Fibroblast of skin of right biceps (primary cell): ENCODE measurements around the gene BLVRA.
A peak's percentile ranks its signal among the peaks of the same experiment; 100 is the strongest.

Source experiments
- DNase-seq: peaks from one replicate; pipeline ENCODE4 v3.0.0-alpha.2; 2013

BLVRA gene

GRCh38 chr7:43750016-43750887 is 8.2 kb upstream of the BLVRA start:
- DNase-seq, result no peak

DNA sequence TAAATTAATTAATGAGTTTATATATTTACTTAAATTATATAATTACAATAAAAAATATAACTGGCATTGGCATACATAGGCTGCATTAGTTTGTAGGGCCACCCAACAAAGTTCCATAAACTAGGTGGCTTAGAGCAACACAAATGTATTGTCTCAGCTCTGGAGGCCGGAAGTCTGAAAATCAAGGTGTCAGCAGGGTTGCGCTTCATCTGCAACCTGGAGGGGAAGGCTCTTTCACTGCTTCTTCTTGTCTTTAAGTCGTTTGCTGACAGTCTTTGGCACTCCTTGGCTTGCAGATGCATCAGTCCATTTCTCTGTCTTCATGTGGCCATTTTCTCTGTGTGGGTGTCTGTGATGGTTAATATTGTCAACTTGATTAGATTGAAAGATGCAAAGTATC is 6.1 kb upstream of the BLVRA start:
- DNase-seq, result no peak

GRCh38 chr7:43753271-43753810 is 5.1 kb upstream of the BLVRA start:
- no peak for DNase-seq

GRCh38 chr7:43753843-43754242 is 4.6 kb upstream of the BLVRA start:
- no peak for DNase-seq

DNA sequence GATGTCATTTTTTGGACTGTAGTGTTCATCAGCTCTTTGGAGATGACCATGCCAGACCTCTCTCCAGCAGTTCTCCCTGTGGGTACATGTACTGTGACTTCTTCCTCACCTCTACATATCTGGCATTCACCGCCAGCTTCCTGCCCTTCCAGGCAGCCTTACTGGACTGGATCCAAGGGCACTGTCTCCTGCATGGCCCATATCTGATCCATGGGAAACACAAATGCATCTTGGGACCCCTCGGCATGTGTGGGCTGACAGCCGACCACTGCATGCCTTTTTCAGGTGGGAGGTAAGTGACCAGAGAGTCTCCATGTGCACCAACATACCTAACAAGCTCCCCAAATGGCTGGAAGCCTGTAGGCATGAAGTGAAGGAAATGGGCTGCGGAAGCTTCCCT is 3.9 kb upstream of the BLVRA start:
- DNase-seq, result no peak

DNA sequence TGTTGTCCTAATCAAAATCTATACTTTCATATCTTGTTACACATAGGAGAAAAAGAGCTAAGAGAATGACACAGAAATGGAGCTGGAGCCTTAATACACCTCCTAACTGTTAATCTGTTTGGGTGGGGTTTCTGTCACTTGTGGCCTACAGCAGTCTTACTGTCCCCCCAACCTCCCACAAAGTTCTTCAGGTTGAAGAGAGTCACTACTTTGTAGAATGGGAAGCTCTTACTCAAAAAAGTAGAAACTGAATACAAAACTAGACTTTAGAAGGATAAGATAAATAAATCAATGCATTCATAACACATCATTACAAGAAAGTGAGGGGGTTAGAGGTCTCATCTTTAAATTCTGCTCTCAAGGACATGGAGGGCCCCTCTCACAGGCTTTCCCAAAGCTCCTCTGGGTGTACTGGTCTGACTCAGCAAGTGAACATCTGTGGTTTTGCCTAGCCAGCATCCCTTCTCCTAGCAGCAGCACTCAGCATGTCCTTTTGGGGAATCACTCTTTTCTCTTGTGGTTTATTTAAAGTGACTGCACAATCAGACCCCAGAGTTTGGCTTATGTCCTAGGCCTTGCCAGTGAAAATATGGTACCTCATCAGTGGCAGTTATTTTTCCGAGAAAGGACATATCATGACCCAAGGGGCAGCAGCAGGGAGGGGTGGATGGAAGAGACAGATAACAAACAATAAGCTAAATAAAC is 2.0 kb upstream of the BLVRA start:
- DNase-seq, result peak; percentile 87

- no peak for DNase-seq
These were observed 1.3 kb upstream of the BLVRA start for GRCh38 chr7:43757073-43757720.

DNA sequence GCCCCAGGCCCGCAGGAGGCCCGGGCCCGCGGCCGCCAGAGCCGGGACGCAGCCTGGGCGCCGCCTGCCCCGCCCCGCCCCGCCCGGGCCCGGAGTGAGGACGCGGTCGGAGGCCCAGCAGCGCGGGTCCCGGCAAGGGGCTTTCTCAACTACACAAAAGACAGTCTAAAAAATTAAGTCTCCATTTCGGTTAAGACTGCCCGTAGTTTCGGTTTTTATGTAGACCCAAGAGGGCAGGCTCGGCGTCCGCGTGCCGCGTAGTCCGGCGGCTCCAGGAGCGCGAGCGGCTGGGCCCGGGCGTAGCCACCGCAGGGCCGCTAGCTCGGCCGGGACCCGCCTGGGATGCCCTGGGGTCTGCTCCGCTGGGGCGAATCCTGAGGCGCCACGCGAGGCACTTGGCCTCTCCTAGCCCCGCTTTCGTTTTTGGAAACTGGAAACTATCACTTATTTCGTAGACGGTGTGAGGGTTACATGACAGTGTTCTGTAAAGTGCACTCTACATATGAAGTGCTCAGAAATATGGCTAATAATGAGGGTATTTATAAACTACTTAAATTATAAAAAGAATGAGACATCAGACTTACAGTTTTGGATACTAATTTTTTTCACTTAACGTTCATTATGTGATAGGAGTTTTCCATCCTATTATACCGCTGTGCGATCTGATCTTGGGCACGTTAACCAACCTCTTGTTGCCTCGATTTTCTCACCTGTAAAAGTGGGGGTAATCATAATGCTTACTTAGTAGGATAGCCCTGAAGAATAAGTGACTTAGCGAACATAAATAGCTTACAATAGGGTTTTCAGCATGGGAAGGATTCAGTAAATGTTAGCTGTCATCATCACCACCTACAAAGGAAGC is 573 bp downstream of the BLVRA start:
- DNase-seq, result peak; percentile 41

GRCh38 chr7:43760861-43761260 is 2.4 kb downstream of the BLVRA start:
- DNase-seq, result no peak

DNA sequence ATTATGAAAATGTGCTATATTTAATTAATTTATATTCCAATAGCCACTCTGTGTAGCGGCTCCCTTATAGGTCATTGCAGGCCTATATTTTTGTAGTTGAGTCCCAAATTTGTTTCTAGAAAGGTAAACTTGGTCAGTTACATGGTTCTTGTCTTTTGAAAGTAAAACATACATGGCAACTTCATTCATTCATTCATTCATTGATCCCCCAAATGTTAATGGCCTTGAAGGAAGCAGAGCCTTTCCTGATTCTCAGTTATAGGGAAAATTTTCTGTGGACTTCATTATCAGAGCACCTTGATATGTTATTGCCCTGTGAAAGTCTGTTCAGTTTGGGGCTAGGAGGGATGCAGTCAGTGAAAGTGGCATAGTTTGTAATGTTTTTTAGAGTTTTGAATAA is 2.9 kb downstream of the BLVRA start:
- no peak for DNase-seq

- no peak for DNase-seq
These were observed 3.6 kb downstream of the BLVRA start for GRCh38 chr7:43761938-43762692.

GRCh38 chr7:43763183-43763582 is 4.7 kb downstream of the BLVRA start:
- no peak for DNase-seq

- DNase-seq, result no peak
These were observed 5.7 kb downstream of the BLVRA start for GRCh38 chr7:43764039-43764761.

DNA sequence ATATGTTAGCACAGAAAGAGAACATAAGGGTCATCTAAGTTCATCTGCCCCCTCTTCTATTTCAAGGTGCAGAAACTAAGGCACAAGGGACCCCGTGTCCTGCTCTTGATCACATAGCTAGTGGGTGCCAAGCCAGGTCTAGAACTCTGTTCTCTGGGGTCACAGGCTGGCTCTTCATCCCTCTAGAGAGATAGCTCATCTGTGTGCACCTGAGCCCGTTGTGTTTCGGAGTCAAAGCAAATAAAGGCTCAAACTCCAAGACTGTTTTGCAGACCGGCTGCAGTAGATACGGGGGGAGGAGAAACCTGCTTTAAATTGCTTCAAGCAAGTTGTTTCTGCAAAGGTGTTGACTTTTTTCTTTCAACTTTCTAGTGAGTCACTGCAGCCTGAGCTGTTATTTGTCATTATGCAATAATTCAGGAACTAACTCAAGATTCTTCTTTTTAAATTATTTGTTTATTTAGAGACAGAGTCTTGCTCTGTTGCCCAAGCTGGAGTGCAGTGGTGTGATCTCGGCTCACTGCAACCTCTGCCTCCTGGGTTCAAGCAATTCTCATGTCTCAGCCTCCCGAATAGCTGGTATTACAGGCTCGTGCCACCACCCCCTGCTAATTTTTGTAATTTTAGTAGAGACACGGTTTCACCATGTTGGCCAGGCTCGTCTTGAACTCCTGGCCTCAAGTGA is 6.5 kb downstream of the BLVRA start:
- DNase-seq, result peak; percentile 16

DNA sequence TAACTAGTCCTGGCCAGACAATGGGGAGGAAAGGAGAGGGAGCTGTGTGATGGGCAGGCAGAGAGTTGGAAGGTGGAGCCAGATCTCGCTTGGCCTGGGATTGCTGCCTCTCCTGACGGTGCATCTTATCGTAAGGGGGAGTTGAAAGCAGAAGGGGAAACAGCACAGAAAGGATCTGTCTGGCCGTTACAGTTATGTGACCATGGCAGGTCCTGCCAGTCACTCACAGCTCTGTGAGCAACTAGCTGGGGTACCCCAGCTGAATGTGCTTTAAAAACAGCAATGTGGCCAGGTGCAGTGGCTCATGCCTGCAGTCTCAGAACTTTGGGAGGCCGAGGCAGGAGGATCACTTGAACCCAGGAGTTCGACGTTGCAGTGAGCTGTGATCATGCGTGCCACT is 8.1 kb downstream of the BLVRA start:
- DNase-seq, result no peak

- no peak for DNase-seq
These were observed 8.8 kb downstream of the BLVRA start for GRCh38 chr7:43767311-43767710.

GRCh38 chr7:43768201-43768886 is 9.9 kb downstream of the BLVRA start:
- DNase-seq, result no peak

GRCh38 chr7:43768887-43769272 is 10.4 kb downstream of the BLVRA start:
- DNase-seq, result no peak

DNA sequence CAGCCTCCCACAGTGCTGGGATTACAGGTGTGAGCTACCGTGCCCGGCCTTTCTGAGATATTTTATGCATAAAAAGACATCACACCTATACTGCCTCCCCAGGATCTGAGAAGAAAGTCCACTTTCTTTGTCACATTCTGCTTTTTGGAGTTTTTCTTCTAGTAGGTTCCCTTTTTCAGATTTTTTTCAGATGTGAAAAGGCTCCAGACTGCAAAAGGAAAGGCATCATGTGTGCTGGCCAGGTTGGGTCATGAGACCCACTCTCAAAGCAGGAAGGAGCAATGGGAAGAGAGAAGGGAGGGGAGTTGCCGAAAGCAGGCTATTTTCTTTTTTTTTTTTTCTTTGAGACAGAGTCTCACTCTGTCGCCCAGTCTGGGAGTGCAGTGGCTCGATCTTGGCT is 10.8 kb downstream of the BLVRA start:
- no peak for DNase-seq
